Vagina (tissue), 2 donors: ENCODE measurements around the gene TENM4.

Source experiments
- POLR2AphosphoS5 ChIP-seq, 2 donors: sonication (generic); formaldehyde crosslinking; IDR thresholded peaks; one replicate each; pipeline ENCODE4 v1.9.0; 2017; ENCODE audit warnings: antibody characterized with exemption in 2 of 2, mild to moderate bottlenecking in 2 of 2, low read depth in 1 of 2; ENCODE audit not compliant: insufficient read depth in 1 of 2
- TF ChIP-seq, protein P1 (sequence below), 3 experiments: fragments of 450-650 bp in 2 of 3; fragments of 200-600 bp in 1 of 3; sonication (generic) in 1 of 3; IDR thresholded peaks; one replicate each; pipeline ENCODE4 v1.5.1; 2017 to 2019; ENCODE audit warnings: antibody characterized with exemption in 3 of 3, mild to moderate bottlenecking in 2 of 3, moderate library complexity in 2 of 3

DNA sequence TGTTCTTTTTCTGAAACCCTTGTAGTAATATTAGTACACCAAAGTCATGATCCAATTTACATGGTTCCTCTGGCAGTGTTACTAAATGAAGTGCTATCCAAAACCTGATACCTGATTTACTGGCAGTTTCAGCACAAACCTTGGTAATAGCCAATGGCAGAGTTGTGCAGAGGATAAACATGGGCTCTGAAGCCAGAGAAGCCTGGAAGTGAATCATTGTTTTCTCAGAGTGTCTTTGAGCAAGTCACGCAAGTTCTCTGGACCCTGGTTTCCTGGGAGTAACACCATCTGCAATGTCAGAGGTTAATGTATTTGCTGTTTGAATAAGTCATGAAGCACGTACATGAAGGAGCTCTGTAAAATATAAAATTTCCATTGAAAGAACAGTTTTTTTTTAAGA, 643.9 kb downstream of the TENM4 start:
- TF ChIP-seq, protein P1, sequence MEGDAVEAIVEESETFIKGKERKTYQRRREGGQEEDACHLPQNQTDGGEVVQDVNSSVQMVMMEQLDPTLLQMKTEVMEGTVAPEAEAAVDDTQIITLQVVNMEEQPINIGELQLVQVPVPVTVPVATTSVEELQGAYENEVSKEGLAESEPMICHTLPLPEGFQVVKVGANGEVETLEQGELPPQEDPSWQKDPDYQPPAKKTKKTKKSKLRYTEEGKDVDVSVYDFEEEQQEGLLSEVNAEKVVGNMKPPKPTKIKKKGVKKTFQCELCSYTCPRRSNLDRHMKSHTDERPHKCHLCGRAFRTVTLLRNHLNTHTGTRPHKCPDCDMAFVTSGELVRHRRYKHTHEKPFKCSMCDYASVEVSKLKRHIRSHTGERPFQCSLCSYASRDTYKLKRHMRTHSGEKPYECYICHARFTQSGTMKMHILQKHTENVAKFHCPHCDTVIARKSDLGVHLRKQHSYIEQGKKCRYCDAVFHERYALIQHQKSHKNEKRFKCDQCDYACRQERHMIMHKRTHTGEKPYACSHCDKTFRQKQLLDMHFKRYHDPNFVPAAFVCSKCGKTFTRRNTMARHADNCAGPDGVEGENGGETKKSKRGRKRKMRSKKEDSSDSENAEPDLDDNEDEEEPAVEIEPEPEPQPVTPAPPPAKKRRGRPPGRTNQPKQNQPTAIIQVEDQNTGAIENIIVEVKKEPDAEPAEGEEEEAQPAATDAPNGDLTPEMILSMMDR (IDR thresholded peaks at IDR 0.05), result no peak
- TF ChIP-seq POLR2AphosphoS5 (IDR thresholded peaks at IDR 0.05; ENCODE audit: insufficient read depth in 1 of 2, low read depth in 1 of 2), result no peak
